NB4 (cell line): ENCODE measurements around the gene RPS6KA2.

Experiments used
- CTCF ChIP-seq: IDR thresholded peaks from one replicate; pipeline ENCODE4 v1.5.1; 2012; ENCODE audit warnings: low read depth, low read length
- POLR2A ChIP-seq: IDR thresholded peaks from 2 replicates; pipeline ENCODE4 v1.6.1; 2011; ENCODE audit warnings: mild to moderate bottlenecking; ENCODE audit not compliant: insufficient read length; ENCODE audit errors: extremely low read depth

- no peak for TF ChIP-seq CTCF
- no peak for TF ChIP-seq POLR2A
Measured at GRCh38 chr6:166503167-166503744, 123.8 kb downstream of the RPS6KA2 start.
